ENCODE data around the gene LAMC2.

GRCh38 chr1:183179033-183179432 is 7.0 kb upstream of the LAMC2 start:
- no peak for TF ChIP-seq CTCF (conservative IDR thresholded peaks at IDR 0.05)
- TF ChIP-seq ZFX (IDR thresholded peaks at IDR 0.05) = no peak
